Testis (tissue), 3 donors: ENCODE results near the gene LRRC49. TPM values are rescaled to one million over a fixed set of nuclear protein-coding genes. Genes with fewer than 3 reads are reported as not detected.

ENCODE experiments used
- DNase-seq: peaks from one replicate; pipeline ENCODE4 v3.0.0-alpha.2; 2019
- H3K27ac ChIP-seq, 2 donors: fragments of 200-600 bp; sonication (generic); one replicate each; pipeline ENCODE4 v1.5.1; 2019
- H3K27me3 ChIP-seq: fragments of 200-600 bp; sonication (generic); one replicate; pipeline ENCODE4 v1.5.1; 2019
- H3K36me3 ChIP-seq: fragments of 200-600 bp; sonication (generic); one replicate; pipeline ENCODE4 v1.5.1; 2017; ENCODE audit warnings: low read depth; ENCODE audit errors: missing control alignments
- H3K4me1 ChIP-seq: fragments of 200-600 bp; sonication (generic); one replicate; pipeline ENCODE4 v1.5.1; 2019
- H3K4me3 ChIP-seq, 2 donors: fragments of 200-600 bp; sonication (generic); one replicate each; pipeline ENCODE4 v1.5.1; 2017 to 2019
- H3K9me3 ChIP-seq: fragments of 200-600 bp; sonication (generic); one replicate; pipeline ENCODE4 v1.5.1; 2017
- POLR2A ChIP-seq: fragments of 450-650 bp; IDR thresholded peaks from one replicate; pipeline ENCODE4 v1.6.1; 2017; ENCODE audit warnings: antibody characterized with exemption, mild to moderate bottlenecking, moderate library complexity
- WGBS, 2 donors: methylation state at CpG; one replicate each; pipeline ENCODE4 v1.1.5; 2018; 5-methylcytosine and 5-hydroxymethylcytosine counted together
- intact Hi-C: fragments of 100-400 bp; cut with DNase I; formaldehyde crosslinking; loops from one replicate; pipeline ENCODE4 v1.15.1; 2023; ENCODE audit warnings: low total_unique reads
- polyA plus RNA-seq: library from polyadenylated mRNA; stranded (reverse); fragments of 350-450 nt; fragmentation: Illumina TruSeq; extraction: RNeasy Lipid Tissue Mini Kit (QIAGEN cat#74804); gene quantifications from one replicate; pipeline ENCODE4 v1.2.3, GENCODE V29; 2014; ENCODE audit warnings: low read depth, low replicate concordance; ENCODE audit not compliant: insufficient read depth
- total RNA-seq, 2 donors: library from RNA; depleted of rRNA; stranded (reverse); fragments of >200 nt; gene quantifications; one replicate each; pipeline ENCODE4 v1.2.3, GENCODE V29; 2016
- TF ChIP-seq, protein P1 (sequence below), 3 experiments: fragments of 450-650 bp in 2 of 3; fragments of 200-600 bp in 1 of 3; sonication (generic) in 1 of 3; IDR thresholded peaks; one replicate each; pipeline ENCODE4 v1.5.1; 2016 to 2019; ENCODE audit warnings: antibody characterized with exemption in 3 of 3, mild to moderate bottlenecking in 2 of 3, moderate library complexity in 1 of 3

The LRRC49 gene
- total and polyA plus RNA-seq, 3 donors from 2014 or later = 19.9 to 35.4 (median 22.4) TPM

DNA sequence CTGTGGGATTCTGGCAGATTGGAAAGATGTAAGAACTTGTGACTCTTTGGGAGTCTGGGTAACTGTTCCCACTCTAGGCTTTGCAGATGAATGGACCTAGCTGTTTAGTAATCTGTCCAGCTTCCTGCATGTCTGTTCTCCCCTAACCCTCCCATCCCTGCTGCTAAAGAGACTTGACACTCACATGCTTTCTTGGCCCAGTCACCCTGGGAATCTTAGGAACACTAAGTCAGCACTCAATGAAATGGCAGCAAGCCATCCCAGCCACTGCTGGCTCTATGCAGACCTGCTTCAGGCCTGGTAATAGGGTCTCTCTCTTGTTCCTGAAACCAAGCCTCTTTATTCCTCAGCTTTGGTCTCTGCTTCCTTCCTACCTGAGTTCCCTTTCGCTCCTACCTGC, 158.9 kb downstream of the LRRC49 start:
- Histone ChIP-seq H3K36me3 (no peaks in the 10 kb centered on the region), H3K9me3 (no peaks in the 10 kb centered on the region), H3K4me3 (no peak overlapping the region), H3K27ac (no peak overlapping the region), H3K27me3 (no peaks in the 10 kb centered on the region), H3K4me1 (no peaks in the 10 kb centered on the region)
- WGBS, 2 donors = 100% methylated on average over 1 of the region's 1 CpG
- DNase-seq = peak; percentile 61
- TF ChIP-seq, protein P1, sequence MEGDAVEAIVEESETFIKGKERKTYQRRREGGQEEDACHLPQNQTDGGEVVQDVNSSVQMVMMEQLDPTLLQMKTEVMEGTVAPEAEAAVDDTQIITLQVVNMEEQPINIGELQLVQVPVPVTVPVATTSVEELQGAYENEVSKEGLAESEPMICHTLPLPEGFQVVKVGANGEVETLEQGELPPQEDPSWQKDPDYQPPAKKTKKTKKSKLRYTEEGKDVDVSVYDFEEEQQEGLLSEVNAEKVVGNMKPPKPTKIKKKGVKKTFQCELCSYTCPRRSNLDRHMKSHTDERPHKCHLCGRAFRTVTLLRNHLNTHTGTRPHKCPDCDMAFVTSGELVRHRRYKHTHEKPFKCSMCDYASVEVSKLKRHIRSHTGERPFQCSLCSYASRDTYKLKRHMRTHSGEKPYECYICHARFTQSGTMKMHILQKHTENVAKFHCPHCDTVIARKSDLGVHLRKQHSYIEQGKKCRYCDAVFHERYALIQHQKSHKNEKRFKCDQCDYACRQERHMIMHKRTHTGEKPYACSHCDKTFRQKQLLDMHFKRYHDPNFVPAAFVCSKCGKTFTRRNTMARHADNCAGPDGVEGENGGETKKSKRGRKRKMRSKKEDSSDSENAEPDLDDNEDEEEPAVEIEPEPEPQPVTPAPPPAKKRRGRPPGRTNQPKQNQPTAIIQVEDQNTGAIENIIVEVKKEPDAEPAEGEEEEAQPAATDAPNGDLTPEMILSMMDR (IDR thresholded peaks at IDR 0.05) = no peak
- TF ChIP-seq POLR2A = no peak
- intact Hi-C loops = no loop called here

- Histone ChIP-seq H3K4me1 (no peaks in the 10 kb centered on the region), H3K4me3 (no peak overlapping the region), H3K36me3 (no peaks in the 10 kb centered on the region), H3K27me3 (no peaks in the 10 kb centered on the region), H3K27ac (no peak overlapping the region), H3K9me3 (no peaks in the 10 kb centered on the region)
- intact Hi-C loops = no loop called here
- DNase-seq = no peak
- 91 to 93% methylated on average over 2 of the region's 2 CpGs for WGBS, 2 donors
- TF ChIP-seq POLR2A = no peak
- TF ChIP-seq, protein P1 (IDR thresholded peaks at IDR 0.05) = no peak
These were observed 159.7 kb downstream of the LRRC49 start for GRCh38 chr15:71052356-71052755.

- DNase-seq = no peak
- Histone ChIP-seq H3K27ac (no peak overlapping the region), H3K9me3 (no peaks in the 10 kb centered on the region), H3K4me1 (no peaks in the 10 kb centered on the region), H3K27me3 (no peaks in the 10 kb centered on the region), H3K36me3 (no peaks in the 10 kb centered on the region), H3K4me3 (no peak overlapping the region)
- WGBS, 2 donors = 37 to 54% methylated on average over 2 of the region's 2 CpGs
- intact Hi-C loops = no loop called here
- TF ChIP-seq, protein P1 (IDR thresholded peaks at IDR 0.05) = no peak
- TF ChIP-seq POLR2A = no peak
These were observed 161.8 kb downstream of the LRRC49 start for GRCh38 chr15:71054286-71054952.

- TF ChIP-seq, protein P1 (IDR thresholded peaks at IDR 0.05) = no peak
- no peak for TF ChIP-seq POLR2A
These were observed 162.8 kb downstream of the LRRC49 start for GRCh38 chr15:71055461-71055860.

GRCh38 chr15:71056111-71056510, 163.5 kb downstream of the LRRC49 start:
- no peak for DNase-seq
- no peaks in the 10 kb centered on the region for H3K9me3 ChIP-seq
- H3K4me1 ChIP-seq = no peaks in the 10 kb centered on the region
- no peak overlapping the region for H3K27ac ChIP-seq
- no peak overlapping the region for H3K4me3 ChIP-seq
- no peaks in the 10 kb centered on the region for H3K36me3 ChIP-seq
- H3K27me3 ChIP-seq = no peaks in the 10 kb centered on the region
- intact Hi-C loops = no loop called here
- TF ChIP-seq, protein P1 (IDR thresholded peaks at IDR 0.05) = no peak
- no peak for TF ChIP-seq POLR2A

More at GRCh38 chr15:71055461-71055860, 162.8 kb downstream of the LRRC49 start:
- Histone ChIP-seq H3K27me3 (no peaks in the 10 kb centered on the region), H3K4me1 (no peaks in the 10 kb centered on the region), H3K9me3 (no peaks in the 10 kb centered on the region), H3K27ac (no peak overlapping the region), H3K36me3 (no peaks in the 10 kb centered on the region), H3K4me3 (no peak overlapping the region)
- intact Hi-C loops = no loop called here
- DNase-seq = no peak
- 75 to 79% methylated on average over 1 of the region's 1 CpG for WGBS, 2 donors
